OCI-LY7 (cell line): ENCODE data around the gene ADGRG4. TPM values are rescaled to one million over a fixed set of nuclear protein-coding genes. Genes with fewer than 3 reads are reported as not detected.

Source experiments
- BruUV-seq: library from RNA; stranded (reverse); fragments of 400-500 nt; replicated peaks from 2 replicates; lab custom pipeline; 2021; lab: Mats Ljungman, UMichigan
- CTCF ChIA-PET: fragments of 300-600 bp; sonication (Branson Sonifier 250); formaldehyde crosslinking; loops from one replicate; lab custom pipeline; 2022; ENCODE audit warnings: antibody characterized with exemption; ENCODE audit not compliant: unreplicated experiment; lab: Charles Lee
- POLR2A ChIA-PET: fragments of 300-600 bp; sonication (Branson Sonifier 250); formaldehyde crosslinking; loops from one replicate; lab custom pipeline; 2022; ENCODE audit warnings: antibody characterized with exemption; lab: Charles Lee
- DNase-seq: peaks from one replicate; pipeline ENCODE4 v3.0.0-alpha.2; 2015; ENCODE audit warnings: low spot score
- H2AFZ ChIP-seq: fragments of 200-600 bp; sonication (generic), shearing (Covaris generic); 2 replicates; pipeline ENCODE4 v1.6.1; 2014; ENCODE audit warnings: mild to moderate bottlenecking, antibody characterized with exemption, low read length, moderate library complexity
- H3K27ac ChIP-seq: fragments of 200-600 bp; sonication (generic); 2 replicates; pipeline ENCODE4 v1.5.1; 2014; ENCODE audit warnings: mixed run types, low read depth, mild to moderate bottlenecking, moderate library complexity, low read length, inconsistent platforms; ENCODE audit not compliant: poor library complexity, severe bottlenecking
- H3K36me3 ChIP-seq: fragments of 200-600 bp; sonication (generic); 2 replicates; pipeline ENCODE4 v1.6.1; 2014; ENCODE audit warnings: mild to moderate bottlenecking, antibody characterized with exemption, low read length, moderate library complexity, mixed read lengths; ENCODE audit not compliant: insufficient read depth
- H3K4me1 ChIP-seq: fragments of 200-600 bp; sonication (generic); 2 replicates; pipeline ENCODE4 v1.5.1; 2014; ENCODE audit warnings: mild to moderate bottlenecking, low read length; ENCODE audit not compliant: insufficient read depth, poor library complexity, severe bottlenecking
- H3K4me2 ChIP-seq: fragments of 200-600 bp; sonication (generic); 2 replicates; pipeline ENCODE4 v1.6.1; 2014; ENCODE audit warnings: mild to moderate bottlenecking, low read length
- H3K4me3 ChIP-seq: fragments of 200-600 bp; sonication (generic); 2 replicates; pipeline ENCODE4 v1.5.1; 2014; ENCODE audit warnings: mild to moderate bottlenecking, low read depth, low read length; ENCODE audit not compliant: poor library complexity, severe bottlenecking
- H3K79me2 ChIP-seq: fragments of 200-600 bp; sonication (generic); 2 replicates; pipeline ENCODE4 v1.6.1; 2016; ENCODE audit warnings: low read depth, mild to moderate bottlenecking, low read length, moderate library complexity, mixed read lengths; ENCODE audit not compliant: insufficient read depth
- H3K9me2 ChIP-seq: fragments of 200-600 bp; sonication (generic); 2 replicates; pipeline ENCODE4 v1.6.1; 2016; ENCODE audit warnings: mild to moderate bottlenecking, low read length, mixed read lengths; ENCODE audit not compliant: insufficient read depth
- H3K9me3 ChIP-seq: fragments of 200-600 bp; sonication (generic); 2 replicates; pipeline ENCODE4 v1.6.1; 2014; ENCODE audit warnings: mild to moderate bottlenecking, mixed run types, low read length, mixed read lengths
- H4K20me1 ChIP-seq: fragments of 200-600 bp; sonication (generic); 2 replicates; pipeline ENCODE4 v1.6.1; 2014; ENCODE audit warnings: mild to moderate bottlenecking, antibody characterized with exemption, low read length, moderate library complexity, mixed read lengths; ENCODE audit not compliant: insufficient read depth
- CTCF ChIP-seq: fragments of 200-600 bp; sonication (generic); conservative IDR thresholded peaks from 2 replicates; pipeline ENCODE4 v1.5.1; 2014; ENCODE audit warnings: mild to moderate bottlenecking, antibody characterized with exemption, low read length, moderate library complexity, mixed read lengths
- EZH2phosphoT487 ChIP-seq: fragments of 200-600 bp; sonication (generic); IDR thresholded peaks from 2 replicates; pipeline ENCODE4 v1.6.1; 2018; ENCODE audit warnings: low read depth, borderline replicate concordance, mild to moderate bottlenecking, mixed run types, antibody characterized with exemption, low read length, moderate library complexity, mixed read lengths
- intact Hi-C: fragments of 100-400 bp; cut with micrococcal nuclease; formaldehyde crosslinking; loops from one replicate; pipeline ENCODE4 v1.10.0; 2022; ENCODE audit not compliant: unreplicated experiment
- total RNA-seq, 2 experiments: library from RNA; depleted of rRNA in 1 of 2; stranded (reverse); fragments of >200 nt in 1 of 2; shearing (Covaris generic) in 1 of 2; gene quantifications; 2 replicates each; pipeline ENCODE4 v1.2.3, GENCODE V29; 2014 to 2022

ADGRG4 gene
- total RNA-seq, 2 experiments from 2014 or later, result not detected

- no peaks in the 10 kb centered on the region for H4K20me1 ChIP-seq
- no TSS peak for BruUV-seq
Observed at GRCh38 chrX:136464589-136464988, 163.8 kb downstream of the ADGRG4 start.

More at GRCh38 chrX:136464589-136464988, 163.8 kb downstream of the ADGRG4 start:
- ChIA-PET POLR2A (no interaction called here), CTCF (no interaction called here)
- intact Hi-C loops, result no loop called here
- Histone ChIP-seq H3K79me2 (no peaks in the 10 kb centered on the region), H3K4me1 (no peaks in the 10 kb centered on the region), H2AFZ (no peak overlapping the region), H3K4me3 (no peak overlapping the region), H3K4me2 (no peak overlapping the region), H3K9me3 (no peaks in the 10 kb centered on the region), H3K27ac (no peak overlapping the region), H3K36me3 (no peaks in the 10 kb centered on the region), H3K9me2 (no peaks in the 10 kb centered on the region)
- DNase-seq, result no peak
- TF ChIP-seq CTCF (no peak), EZH2phosphoT487 (no peak)

Other genes starting within 250 kb of the ADGRG4 start
- gene FHL1, start 153.4 kb upstream of the ADGRG4 start, total RNA-seq (2014; rRNA removed; shearing (Covaris generic)), result 0.21 TPM in 1 of 2 replicates, not detected in the other
- 1.4 and 2.2 TPM in 2 replicates for gene FHL1, start 153.4 kb upstream of the ADGRG4 start, total RNA-seq (2022)
- 7.7 and 11.9 TPM in 2 replicates for gene MAP7D3, start 49.6 kb upstream of the ADGRG4 start, total RNA-seq (2014; rRNA removed; shearing (Covaris generic))
- gene MAP7D3, start 49.6 kb upstream of the ADGRG4 start, total RNA-seq (2022), result 15.6 and 16.5 TPM in 2 replicates
- gene BRS3, start 187.0 kb downstream of the ADGRG4 start, total RNA-seq (2014; rRNA removed; shearing (Covaris generic)), result not detected in 2 replicates
- gene BRS3, start 187.0 kb downstream of the ADGRG4 start, total RNA-seq (2022), result not detected in 2 replicates
- 58.1 and 68.6 TPM in 2 replicates for gene HTATSF1, start 196.6 kb downstream of the ADGRG4 start, total RNA-seq (2014; rRNA removed; shearing (Covaris generic))
- gene HTATSF1, start 196.6 kb downstream of the ADGRG4 start, total RNA-seq (2022), result 39.0 and 40.6 TPM in 2 replicates
- gene VGLL1, start 231.3 kb downstream of the ADGRG4 start, total RNA-seq (2014; rRNA removed; shearing (Covaris generic)), result not detected in 2 replicates
- not detected in 2 replicates for gene VGLL1, start 231.3 kb downstream of the ADGRG4 start, total RNA-seq (2022)